ENCODE results near the gene JAZF1.

- TF ChIP-seq TAF1 (IDR thresholded peaks at IDR 0.05; ENCODE audit: borderline replicate concordance, insufficient read depth, low read length), result no peak
- TF ChIP-seq POLR2AphosphoS5 (IDR thresholded peaks at IDR 0.05; ENCODE audit: low read depth, low read length), result no peak
- no peak for TF ChIP-seq FOXP2 (optimal IDR thresholded peaks at IDR 0.05; ENCODE audit: borderline replicate concordance, extremely low read depth, extremely low read length, insufficient read depth)
- no peak for TF ChIP-seq REST (IDR thresholded peaks at IDR 0.05; ENCODE audit: insufficient read depth in 1 of 2, low read depth in 2 of 2, low read length in 2 of 2)
Measured at GRCh38 chr7:27788437-27788836, 392.2 kb downstream of the JAZF1 start.
